H1 (cell line): ENCODE measurements around the gene PLK5. TPM values are rescaled to one million over a fixed set of nuclear protein-coding genes. Genes with fewer than 3 reads are reported as not detected.
A peak's percentile ranks its signal among the peaks of the same experiment; 100 is the strongest.

Experiments
- CTCF ChIA-PET: fragments of 300-600 bp; sonication (Branson Sonifier 250); formaldehyde crosslinking; loops from one replicate; lab custom pipeline; 2021; ENCODE audit not compliant: partially characterized antibody; lab: Charles Lee
- POLR2A ChIA-PET: fragments of 300-600 bp; sonication (Branson Sonifier 250); formaldehyde crosslinking; loops from one replicate; lab custom pipeline; 2021; ENCODE audit warnings: inconsistent platforms; ENCODE audit not compliant: partially characterized antibody; lab: Charles Lee
- DNase-seq, 2 experiments: peaks; one replicate each; pipeline versions ENCODE4 v3.0.0 to v3.0.0-alpha.2; 2010 to 2022; ENCODE audit warnings: low spot score in 2 of 2, low read depth in 1 of 2, mixed read lengths in 1 of 2
- FAIRE-seq: peaks from 2 replicates; lab custom pipeline; 2011; peaks lifted over from hg19 to GRCh38; lab: Jason Lieb, UNC
- H2AFZ ChIP-seq: 2 replicates; pipeline ENCODE4 v1.8.1; 2012; ENCODE audit warnings: low read length, inconsistent platforms
- H2AK5ac ChIP-seq: 2 replicates; pipeline ENCODE4 v1.6.1; 2013; ENCODE audit warnings: low read depth, low read length
- H2BK120ac ChIP-seq: replicated peaks from 2 replicates; pipeline ENCODE3; 2013; ENCODE audit warnings: low read depth, low read length, inconsistent platforms
- H2BK12ac ChIP-seq: 2 replicates; pipeline ENCODE4 v1.6.1; 2013; ENCODE audit warnings: low read depth, low read length
- H2BK15ac ChIP-seq: 2 replicates; pipeline ENCODE4 v1.6.1; 2013; ENCODE audit warnings: low read length
- H2BK20ac ChIP-seq: 2 replicates; pipeline ENCODE4 v1.6.1; 2013; ENCODE audit warnings: low read length
- H2BK5ac ChIP-seq: 2 replicates; pipeline ENCODE4 v1.6.1; 2013; ENCODE audit warnings: low read depth, low read length
- H3K14ac ChIP-seq: 2 replicates; pipeline ENCODE4 v1.6.1; 2013; ENCODE audit warnings: inconsistent platforms; ENCODE audit not compliant: insufficient read length
- H3K18ac ChIP-seq: 2 replicates; pipeline ENCODE4 v1.6.1; 2013; ENCODE audit warnings: low read length; ENCODE audit errors: extremely low read depth
- H3K23ac ChIP-seq: 2 replicates; pipeline ENCODE4 v1.6.1; 2013; ENCODE audit warnings: inconsistent platforms; ENCODE audit not compliant: insufficient read length
- H3K23me2 ChIP-seq: 2 replicates; pipeline ENCODE4 v1.6.1; 2013; ENCODE audit warnings: low read depth, low read length
- H3K27ac ChIP-seq: 2 replicates; pipeline ENCODE4 v1.6.1; 2011; ENCODE audit warnings: low read depth, low read length, inconsistent platforms
- H3K27me3 ChIP-seq, 4 experiments: replicated peaks in 1 of 4; 1 replicate in 1 of 4; 2 replicates in 3 of 4; pipeline versions ENCODE4 v1.6.1 to v1.8.1; 2011 to 2013; ENCODE audit warnings: low read length in 3 of 4, mild to moderate bottlenecking in 3 of 4, inconsistent platforms in 2 of 4, mixed read lengths in 2 of 4, moderate library complexity in 1 of 4; ENCODE audit not compliant: control insufficient read depth in 3 of 4, insufficient read depth in 3 of 4; ENCODE audit errors: extremely low read depth in 1 of 4
- H3K36me3 ChIP-seq, 4 experiments: 2 replicates each; pipeline versions ENCODE4 v1.6.1 to v1.8.1; 2011 to 2013; ENCODE audit warnings: mild to moderate bottlenecking in 4 of 4, low read length in 3 of 4, moderate library complexity in 2 of 4, control low read depth in 1 of 4, inconsistent platforms in 1 of 4; ENCODE audit not compliant: insufficient read depth in 4 of 4, control insufficient read depth in 2 of 4
- H3K4ac ChIP-seq: replicated peaks from 2 replicates; pipeline ENCODE3; 2013; ENCODE audit warnings: low read length, low read depth, mixed read lengths, inconsistent platforms; ENCODE audit not compliant: insufficient read length
- H3K4me1 ChIP-seq, 4 experiments: replicated peaks in 1 of 4; 1 replicate in 1 of 4; 2 replicates in 3 of 4; pipeline versions ENCODE4 v1.6.1 to v1.8.1; 2011 to 2013; ENCODE audit warnings: low read length in 3 of 4, inconsistent platforms in 2 of 4, mixed read lengths in 1 of 4; ENCODE audit not compliant: insufficient read depth in 4 of 4, control insufficient read depth in 3 of 4
- H3K4me2 ChIP-seq, 2 experiments: 2 replicates each; pipeline versions ENCODE4 v1.6.1 to v1.8.1; 2011 to 2013; ENCODE audit warnings: low read depth in 2 of 2, low read length in 2 of 2, control low read depth in 1 of 2, inconsistent platforms in 1 of 2, mild to moderate bottlenecking in 1 of 2; ENCODE audit not compliant: insufficient read depth in 1 of 2
- H3K4me3 ChIP-seq, 4 experiments: fragments of 200-600, 300-600 bp in 1 of 4; sonication (generic), shearing (Covaris generic), sonication (Bioruptor Twin) in 1 of 4; 2 replicates each; pipeline versions ENCODE4 v1.5.1 to v1.8.1; 2011 to 2016; ENCODE audit warnings: low read length in 4 of 4, low read depth in 3 of 4, control low read depth in 2 of 4, inconsistent platforms in 2 of 4, mild to moderate bottlenecking in 2 of 4, mixed read lengths in 1 of 4, moderate library complexity in 1 of 4; ENCODE audit not compliant: insufficient read depth in 2 of 4; ENCODE audit errors: extremely low read depth in 1 of 4
- H3K56ac ChIP-seq: replicated peaks from 2 replicates; pipeline ENCODE3; 2013; ENCODE audit warnings: low read depth, mild to moderate bottlenecking, mixed read lengths, low read length, inconsistent platforms; ENCODE audit not compliant: insufficient read length
- H3K79me1 ChIP-seq: 2 replicates; pipeline ENCODE4 v1.6.1; 2013; ENCODE audit warnings: low read depth, low read length, control low read depth
- H3K79me2 ChIP-seq, 2 experiments: 2 replicates each; pipeline versions ENCODE4 v1.6.1 to v1.8.1; 2012 to 2013; ENCODE audit warnings: low read length in 2 of 2, mild to moderate bottlenecking in 2 of 2, inconsistent platforms in 1 of 2; ENCODE audit not compliant: insufficient read depth in 2 of 2, control insufficient read depth in 1 of 2
- H3K9ac ChIP-seq, 4 experiments: replicated peaks in 1 of 4; 1 replicate in 1 of 4; 2 replicates in 3 of 4; pipeline versions ENCODE4 v1.6.1 to v1.8.1; 2011 to 2013; ENCODE audit warnings: low read depth in 3 of 4, low read length in 3 of 4, control low read depth in 2 of 4, mild to moderate bottlenecking in 2 of 4, moderate library complexity in 2 of 4, inconsistent platforms in 1 of 4; ENCODE audit errors: extremely low read depth in 1 of 4
- H3K9me3 ChIP-seq, 2 experiments: 2 replicates each; pipeline versions ENCODE4 v1.6.1 to v1.8.1; 2012 to 2013; ENCODE audit warnings: mild to moderate bottlenecking in 2 of 2, moderate library complexity in 2 of 2, control low read depth in 1 of 2, inconsistent platforms in 1 of 2, low read depth in 1 of 2, low read length in 1 of 2, mixed read lengths in 1 of 2; ENCODE audit not compliant: insufficient read depth in 2 of 2
- H4K20me1 ChIP-seq, 2 experiments: replicated peaks in 1 of 2; 2 replicates each; pipeline versions ENCODE3 to v1.8.1; 2011 to 2013; ENCODE audit warnings: inconsistent platforms in 2 of 2, low read length in 2 of 2, mild to moderate bottlenecking in 1 of 2; ENCODE audit not compliant: insufficient read depth in 2 of 2, control insufficient read depth in 1 of 2
- H4K5ac ChIP-seq: 2 replicates; pipeline ENCODE4 v1.6.1; 2013; ENCODE audit warnings: low read length, low read depth, mixed read lengths, inconsistent platforms; ENCODE audit not compliant: insufficient read length
- H4K8ac ChIP-seq: 2 replicates; pipeline ENCODE4 v1.8.0; 2013; ENCODE audit warnings: mild to moderate bottlenecking, moderate library complexity, low read length, inconsistent platforms; ENCODE audit not compliant: insufficient read depth; ENCODE audit errors: extremely low read depth
- H4K91ac ChIP-seq: replicated peaks from 2 replicates; pipeline ENCODE3; 2013; ENCODE audit warnings: low read length, mixed read lengths, inconsistent platforms; ENCODE audit not compliant: insufficient read length
- ATF2 ChIP-seq: IDR thresholded peaks from 2 replicates; pipeline ENCODE4 v1.6.1; 2012; ENCODE audit warnings: low read length, inconsistent platforms
- CBX8 ChIP-seq: fragments of 300-800, 300-1000 bp; sonication (generic); IDR thresholded peaks from 2 replicates; pipeline ENCODE4 v1.7.1; 2016; ENCODE audit warnings: low read depth, low read length, borderline replicate concordance
- CEBPB ChIP-seq: IDR thresholded peaks from 2 replicates; pipeline ENCODE4 v1.6.1; 2012; ENCODE audit warnings: low read depth, low read length
- GABPA ChIP-seq: IDR thresholded peaks from 2 replicates; pipeline ENCODE4 v1.6.1; 2011; ENCODE audit warnings: mild to moderate bottlenecking, low read length, moderate library complexity, borderline replicate concordance; ENCODE audit not compliant: insufficient read depth
- NRF1 ChIP-seq: IDR thresholded peaks from 2 replicates; pipeline ENCODE4 v1.6.1; 2011; ENCODE audit warnings: mild to moderate bottlenecking, low read depth, low read length, improper control_type of control experiment
- POLR2A ChIP-seq, 2 experiments: IDR thresholded peaks; 1 replicate in 1 of 2; 2 replicates in 1 of 2; pipeline ENCODE4 v1.6.1; 2011; ENCODE audit warnings: low read depth in 2 of 2, low read length in 2 of 2, mild to moderate bottlenecking in 2 of 2; ENCODE audit errors: control extremely low read depth in 1 of 2
- SP1 ChIP-seq: IDR thresholded peaks from 2 replicates; pipeline ENCODE4 v1.6.1; 2011; ENCODE audit warnings: low read depth, low read length
- SRF ChIP-seq: IDR thresholded peaks from 2 replicates; pipeline ENCODE4 v1.6.1; 2011; ENCODE audit warnings: mild to moderate bottlenecking, low read depth, low read length, moderate library complexity
- TAF1 ChIP-seq: IDR thresholded peaks from 2 replicates; pipeline ENCODE4 v1.6.1; 2011; ENCODE audit warnings: mild to moderate bottlenecking, low read depth, low read length
- TEAD4 ChIP-seq: IDR thresholded peaks from 2 replicates; pipeline ENCODE4 v1.6.1; 2012; ENCODE audit warnings: low read depth, low read length, inconsistent platforms, mixed read lengths
- WGBS, 2 experiments: shearing (Covaris generic) in 1 of 2; methylation state at CpG; one replicate each; pipeline versions ENCODE4 v1.1.6 to v1.1.7; 2013 to 2015; ENCODE audit warnings: low lambda C conversion rate in 2 of 2, mixed read lengths in 2 of 2, inconsistent platforms in 1 of 2, low coverage in 1 of 2, missing lambda C conversion rate in 1 of 2; ENCODE audit not compliant: insufficient replicate concordance in 2 of 2, insufficient coverage in 1 of 2, insufficient read length in 1 of 2; ENCODE audit errors: extremely low coverage in 1 of 2, missing lambda C conversion rate in 1 of 2; 5-methylcytosine and 5-hydroxymethylcytosine counted together
- polyA plus RNA-seq, 7 experiments: library from polyadenylated mRNA; depleted of rRNA in 3 of 7; stranded (reverse) in 5 of 7; unstranded in 2 of 7; fragments of >200 nt in 5 of 7; fragments of 200-250 nt in 2 of 7; gene quantifications; 1 replicate in 5 of 7; 2 replicates in 1 of 7; 4 replicates in 1 of 7; pipeline versions ENCODE4 v1.2.1 to v1.2.3, GENCODE V29; 2011 to 2013; ENCODE audit warnings: missing spikeins in 2 of 7, mixed read lengths in 2 of 7
- total RNA-seq: library from RNA; stranded (reverse); fragmentation: NEBNext Ultra II Directional; extraction: Animal tissue kit (Norgen Biotek cat#: 25700); gene quantifications from 2 replicates; pipeline ENCODE4 v1.2.1, GENCODE V29; 2021

The PLK5 gene
- total and polyA plus RNA-seq, 2 of the 8 experiments (the other 6 are each of a cell fraction or from before 2014, with no cell fraction given), result 0.43 to 0.45 TPM

DNA sequence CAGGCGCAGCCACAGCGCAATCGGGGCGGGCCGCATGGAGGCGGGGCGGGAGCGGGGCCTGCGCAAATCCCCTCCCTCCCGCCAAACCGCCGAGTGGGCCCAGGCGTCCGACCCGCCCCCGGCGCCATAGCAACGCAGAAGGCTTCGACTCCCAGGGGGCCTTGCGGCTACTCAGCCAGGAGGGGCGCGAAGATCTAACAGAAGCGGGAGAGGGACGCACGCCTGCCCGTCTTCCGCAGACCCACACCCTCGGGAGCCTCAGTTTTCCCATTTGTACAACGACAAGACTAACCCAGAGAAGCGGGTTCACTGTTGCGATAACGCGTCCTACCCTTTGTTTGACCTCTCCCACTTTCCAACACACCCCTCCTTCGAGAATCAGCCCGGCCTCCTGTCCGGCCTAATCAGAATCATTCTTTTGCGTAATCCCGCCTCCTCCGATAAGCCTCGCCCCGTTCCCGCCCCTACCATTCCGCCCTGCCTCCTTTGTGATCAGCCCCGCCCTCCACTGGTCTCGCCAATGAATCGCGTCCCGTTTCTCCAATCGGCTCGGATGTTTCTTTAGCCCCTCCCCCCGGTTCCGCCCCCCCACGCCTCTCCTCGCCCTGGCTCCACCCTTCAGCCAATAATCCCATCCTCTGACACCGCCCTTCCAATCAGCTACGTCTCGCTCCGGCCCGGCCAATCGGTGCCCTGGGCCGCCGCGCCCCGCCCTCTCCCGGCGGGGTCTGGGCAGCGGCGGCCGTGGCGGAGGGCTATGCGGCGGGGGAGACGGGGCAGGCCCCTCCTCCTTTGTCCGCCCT lies 33.4 kb upstream of the PLK5 start, which contains the start of gene PCSK4:
PCSK4 (minus strand) TSS at position 40 of the 803 bp plus-strand sequence; CDS start at position 36, 4 bp downstream.
- H2BK20ac ChIP-seq, result no peak within 1 kb of the TSS
- DNase-seq, result peak; percentile 96 to 97
- H4K91ac ChIP-seq, result peak within 1 kb of the TSS; percentile 65
- WGBS, 2 experiments, result 2% methylated on average over 50 of the region's 74 CpGs; no CpG with 5 or more reads in 1 of the 2 experiments
- H2BK12ac ChIP-seq, result peak within 1 kb of the TSS; percentile 44; the same call in 1 of the 2 replicates
- H3K56ac ChIP-seq, result peak within 1 kb of the TSS; percentile 36
- H3K4me1 ChIP-seq, result peaks cover 0 to 5% (median 2%) of the 10 kb centered on the region in 4 experiments; a peak in 4 of 7 replicates
- no peaks in the 10 kb centered on the region for H3K79me1 ChIP-seq
- H3K27ac ChIP-seq, result peak within 1 kb of the TSS; percentile 58; the same call in 1 of the 2 replicates
- ChIA-PET POLR2A (interaction anchor here (0.6 to 1.9 kb wide), 7 partner anchors 12 to 122 kb away, joined by 3 to 8 read pairs (median 4); no protein-coding TSS in a partner anchor), CTCF (interaction anchor here (0.6 to 1.3 kb wide), 4 partner anchors 13 to 731 kb away, joined by 4 to 7 read pairs (median 4); no protein-coding TSS in a partner anchor)
- no peaks in the 10 kb centered on the region for H3K36me3 ChIP-seq
- peak within 1 kb of the TSS; percentile 29; the same call in 1 of the 2 replicates for H2BK15ac ChIP-seq
- H4K20me1 ChIP-seq, result peaks cover 0 to 1% of the 10 kb centered on the region in 2 experiments
- peak within 1 kb of the TSS; percentile 73 for H4K8ac ChIP-seq
- peak within 1 kb of the TSS; percentile 96; the same call in 1 of the 2 replicates for H2AFZ ChIP-seq
- peak; percentile 95 for FAIRE-seq
- H3K9me3 ChIP-seq, result no peaks in the 10 kb centered on the region
- no peak within 1 kb of the TSS for H3K14ac ChIP-seq
- H2BK120ac ChIP-seq, result no peak within 1 kb of the TSS
- peak within 1 kb of the TSS; percentile 5 to 69 (median 47); a peak in 5 of 7 replicates for H3K9ac ChIP-seq
- H3K4me3 ChIP-seq, result peak within 1 kb of the TSS; percentile 52 to 80 (median 74)
- H2AK5ac ChIP-seq, result 0 out of 2 replicates have a peak within 1 kb of the TSS, but pooled peaks have one; percentile 39
- peak within 1 kb of the TSS; percentile 62 for H3K18ac ChIP-seq
- no peak within 1 kb of the TSS for H3K23ac ChIP-seq
- peaks cover 3 to 17% (median 9%) of the 10 kb centered on the region in 4 experiments; a peak in 6 of 7 replicates for H3K27me3 ChIP-seq
- H3K79me2 ChIP-seq, result no peaks in the 10 kb centered on the region
- H4K5ac ChIP-seq, result peak within 1 kb of the TSS; percentile 86
- peak within 1 kb of the TSS; percentile 66; the same call in 1 of the 2 replicates for H2BK5ac ChIP-seq
- H3K23me2 ChIP-seq, result peaks cover 7% of the 10 kb centered on the region; the same call in 1 of the 2 replicates
- H3K4me2 ChIP-seq, result peak within 1 kb of the TSS; percentile 66 to 89
- H3K4ac ChIP-seq, result peak within 1 kb of the TSS; percentile 81
- no peak for TF ChIP-seq CBX8
- peak; percentile 88 for TF ChIP-seq CEBPB
- no peak for TF ChIP-seq NRF1
- no peak for TF ChIP-seq TAF1
- no peak for TF ChIP-seq GABPA
- TF ChIP-seq SP1, result peak; percentile 75; the same call in 1 of the 2 replicates
- 0 out of 2 replicates have a peak, but pooled peaks have one; percentile 41 for TF ChIP-seq ATF2
- no peak for TF ChIP-seq POLR2A (IDR thresholded peaks at IDR 0.05; ENCODE audit: control extremely low read depth in 1 of 2, low read depth in 2 of 2, low read length in 2 of 2)
- no peak for TF ChIP-seq SRF
- TF ChIP-seq TEAD4, result no peak
